NCI-H774 (cell line): ENCODE data around the gene IL36RN.

ENCODE experiments used
- DNase-seq: peaks from one replicate; lab custom pipeline; 2025; lab: John Stamatoyannopoulos, UW

Gene IL36RN

GRCh38 chr2:113058998-113059960 is at the start of gene IL36RN:
TSS of gene IL36RN (plus strand) at chr2:113059198. CDS start at chr2:113059439, 241 bp downstream.
- no peak for DNase-seq

- no peak for DNase-seq
Measured at GRCh38 chr2:113009622-113010021, 49.4 kb upstream of the IL36RN start.

DNA sequence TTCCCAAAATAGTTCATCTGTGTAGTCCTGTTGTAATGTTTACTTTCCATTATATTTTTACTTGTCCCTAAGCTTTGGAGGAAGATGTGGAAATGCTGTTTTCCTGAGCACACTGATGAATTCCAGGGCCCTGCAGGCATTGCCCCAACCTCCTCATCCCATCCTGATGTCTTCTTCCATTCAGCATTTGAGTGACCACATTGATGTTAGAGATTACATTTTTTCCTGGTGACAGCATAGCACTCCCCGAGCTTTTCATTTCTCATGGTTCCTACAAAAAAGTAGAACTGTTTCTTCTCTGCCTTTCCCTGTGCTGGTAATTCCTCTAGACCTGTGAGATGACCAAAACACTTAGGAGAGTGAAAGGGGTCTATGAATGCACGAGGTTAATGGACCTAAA is 48.9 kb upstream of the IL36RN start:
- no peak for DNase-seq

GRCh38 chr2:113011108-113011507 is 47.9 kb upstream of the IL36RN start:
- no peak for DNase-seq

DNA sequence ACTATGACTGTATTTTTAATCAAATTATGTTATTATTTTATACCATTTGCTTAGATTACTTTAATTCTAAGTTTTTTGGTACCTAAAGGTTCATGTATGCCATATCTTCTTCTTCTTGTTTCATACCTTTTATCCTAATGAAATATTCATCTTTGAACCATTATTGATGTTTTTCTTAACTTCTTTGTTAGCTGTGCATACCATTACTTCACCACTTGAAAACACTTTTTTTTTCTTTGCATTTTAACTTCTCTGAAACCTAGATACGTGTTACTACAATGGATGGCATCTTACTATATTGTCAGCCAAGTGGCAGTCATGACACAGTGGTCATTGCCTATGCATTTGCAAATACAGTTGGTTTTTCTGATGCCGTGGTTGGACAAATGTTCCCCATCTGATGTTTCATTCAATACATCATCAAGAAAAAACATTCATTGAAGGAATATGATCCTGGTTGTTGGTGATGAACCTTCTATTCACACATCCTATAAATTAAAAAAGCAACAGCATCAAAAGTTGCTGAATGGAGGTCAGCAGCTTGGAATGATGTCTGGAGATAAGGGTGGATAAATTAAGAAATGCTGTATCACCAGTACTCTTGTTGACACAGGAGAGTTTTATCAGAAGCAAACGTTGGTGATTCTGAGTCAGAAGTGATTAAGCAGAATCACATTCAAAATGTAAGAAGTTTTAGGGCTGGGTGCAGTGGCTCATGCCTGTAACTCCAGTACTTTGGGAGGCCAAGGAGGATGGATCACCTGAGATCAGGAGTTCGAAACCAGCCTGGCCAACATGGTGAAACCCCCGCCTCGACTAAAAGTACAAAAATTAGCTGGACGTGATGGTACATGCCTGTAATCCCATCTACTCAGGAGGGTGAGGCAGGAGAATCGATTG is 46.3 kb upstream of the IL36RN start:
- DNase-seq: no peak

DNA sequence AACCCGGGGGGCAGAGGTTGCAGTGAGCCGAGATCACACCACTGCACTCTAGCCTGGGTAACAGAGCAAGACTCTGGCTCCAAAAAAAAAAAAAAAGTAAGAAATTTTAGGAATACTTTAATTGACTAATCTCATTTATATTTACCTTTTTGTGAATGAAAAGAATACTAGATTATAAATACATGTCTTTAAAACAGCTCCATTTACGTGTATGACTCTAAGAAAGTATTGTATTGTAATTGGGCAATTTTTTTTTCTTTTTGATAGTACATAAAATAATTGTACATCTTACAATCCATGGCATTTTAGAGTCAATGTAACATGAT is 45.7 kb upstream of the IL36RN start:
- no peak for DNase-seq

- no peak for DNase-seq
Measured at GRCh38 chr2:113014067-113014466, 44.9 kb upstream of the IL36RN start.

DNA sequence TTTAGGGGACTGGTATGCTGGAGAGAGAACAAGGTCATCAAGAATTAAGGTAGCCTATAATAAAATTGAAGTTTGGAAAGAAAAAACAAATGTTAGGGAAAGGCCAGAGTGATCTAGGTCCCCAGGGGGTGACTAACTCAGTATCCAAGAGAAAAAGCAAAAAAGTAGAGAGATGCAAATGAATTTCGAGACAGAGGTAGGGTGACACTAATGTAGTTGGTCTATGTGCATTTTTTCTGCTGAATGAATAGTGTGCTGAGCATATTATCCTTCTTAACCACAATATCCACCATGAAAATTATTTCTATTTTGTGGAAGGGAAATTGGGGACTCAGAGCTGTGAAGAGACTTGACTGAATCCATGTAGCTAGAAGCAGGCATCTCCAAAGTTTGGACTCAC is 44.0 kb upstream of the IL36RN start:
- no peak for DNase-seq

- no peak for DNase-seq
Measured at GRCh38 chr2:113015655-113016054, 43.3 kb upstream of the IL36RN start.

DNA sequence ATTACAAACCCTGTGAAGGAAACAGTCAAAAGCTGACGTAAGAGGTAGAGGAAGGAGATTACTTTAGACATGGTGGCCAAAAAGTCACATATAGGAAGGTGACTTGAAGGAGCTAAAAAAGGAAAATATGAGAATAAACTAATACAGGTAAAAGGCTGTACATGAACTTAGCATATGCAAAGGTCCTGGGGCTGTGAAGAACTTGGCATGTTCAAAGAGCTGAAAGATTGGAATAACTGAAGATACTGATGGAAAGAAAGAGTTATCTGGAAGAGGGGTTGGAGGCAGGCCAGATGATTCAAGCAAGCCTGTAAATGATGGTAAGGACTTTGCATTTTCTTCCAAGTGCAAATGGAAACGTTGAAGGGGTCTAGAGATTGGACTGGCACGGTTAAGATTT is 40.5 kb upstream of the IL36RN start:
- no peak for DNase-seq

DNA sequence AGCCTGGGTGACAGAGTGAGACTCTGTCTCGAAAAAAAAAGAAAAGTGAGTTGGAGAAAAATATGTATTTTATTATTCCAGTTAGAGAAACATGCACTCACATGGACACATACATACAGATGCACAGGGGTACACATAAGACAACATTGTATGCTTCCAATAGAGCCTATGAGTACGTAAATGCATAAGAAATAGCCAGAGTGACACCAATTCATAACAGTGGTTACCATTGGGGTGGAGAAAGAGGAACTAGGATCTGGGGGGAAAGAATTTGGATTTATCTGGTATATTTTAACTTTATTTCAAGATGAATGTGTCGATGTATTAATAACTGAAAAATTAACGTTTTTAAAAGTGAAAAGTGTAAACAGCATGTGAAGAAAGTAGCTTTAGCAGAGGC is 37.7 kb upstream of the IL36RN start:
- DNase-seq: no peak

DNA sequence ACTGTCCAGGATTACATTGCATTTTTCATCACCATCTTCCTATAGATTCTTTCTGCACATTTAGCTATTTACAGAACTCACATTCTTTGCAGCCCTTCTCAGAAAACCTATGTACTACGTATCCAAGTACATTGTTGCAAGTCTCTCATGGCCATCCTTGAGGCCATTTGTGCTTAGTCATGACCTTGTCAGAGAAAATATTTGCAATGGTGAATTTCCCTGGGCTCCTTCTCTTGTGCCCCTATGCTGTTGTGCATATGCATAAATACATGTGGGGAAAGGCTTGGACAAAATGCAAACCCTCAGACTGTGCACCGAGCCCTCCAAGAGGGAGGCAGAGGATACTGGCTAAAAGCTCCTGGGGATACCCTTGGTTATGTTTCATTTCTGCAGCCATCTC is 34.2 kb upstream of the IL36RN start:
- no peak for DNase-seq

GRCh38 chr2:113025737-113026136 is 33.3 kb upstream of the IL36RN start:
- DNase-seq: no peak

DNA sequence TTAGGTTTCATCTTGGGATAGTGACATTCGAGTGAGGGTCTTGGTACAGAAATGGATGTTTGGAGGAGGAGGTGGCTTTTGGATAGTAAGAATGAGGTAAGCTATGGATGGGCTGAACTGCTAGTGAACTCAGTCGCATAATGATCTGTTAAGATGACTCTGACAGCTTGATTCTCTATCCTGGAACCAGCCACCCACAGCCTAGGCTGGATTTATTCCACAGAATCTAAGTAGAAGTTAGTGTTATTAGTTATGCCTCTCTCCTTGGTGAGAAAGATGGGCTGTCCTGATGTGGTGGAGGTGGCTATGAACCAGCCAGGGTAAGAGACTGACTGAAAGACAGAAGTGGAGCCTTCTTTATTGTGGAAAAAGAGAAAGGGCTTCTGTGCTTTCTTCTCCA is 31.3 kb upstream of the IL36RN start:
- no peak for DNase-seq

DNA sequence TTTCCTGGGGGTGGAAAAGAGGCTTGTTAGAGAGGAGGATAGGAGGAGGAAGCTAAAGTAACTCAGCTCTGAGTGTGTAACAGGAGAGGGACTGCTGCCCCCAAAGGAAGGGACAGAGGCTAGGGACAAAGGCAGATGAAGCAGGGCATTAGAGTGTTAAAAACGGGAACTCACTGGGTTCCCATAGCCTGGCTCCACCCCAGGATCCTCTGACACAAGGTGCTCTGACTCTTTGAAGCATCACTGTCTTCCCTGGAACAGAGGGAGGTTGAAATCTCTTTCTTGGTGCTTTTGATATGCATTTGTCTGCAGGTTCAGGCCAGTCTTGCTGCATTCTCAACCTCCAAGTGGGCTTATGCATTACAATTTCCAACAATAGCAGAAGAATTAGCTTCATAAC is 30.9 kb upstream of the IL36RN start:
- DNase-seq: no peak

DNA sequence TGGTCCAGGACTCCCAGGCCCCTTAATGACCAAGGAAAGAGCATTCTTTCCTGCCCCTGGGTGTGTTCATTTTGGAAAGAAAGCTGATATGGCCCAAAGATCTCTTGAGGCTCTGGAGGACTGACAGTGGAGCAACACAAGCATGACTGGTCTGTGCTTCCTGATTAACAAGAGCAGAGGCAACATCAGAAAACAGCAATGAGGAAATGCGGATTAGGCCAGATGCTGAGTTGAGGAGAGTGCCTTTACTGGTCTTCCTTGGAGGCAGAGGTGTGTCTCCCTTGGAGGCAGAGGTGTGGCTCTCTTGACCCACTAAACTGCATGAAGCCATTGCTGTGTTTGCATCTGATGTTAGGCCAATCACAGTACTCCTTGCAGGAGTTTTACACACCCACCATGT is 26.3 kb upstream of the IL36RN start:
- no peak for DNase-seq

DNA sequence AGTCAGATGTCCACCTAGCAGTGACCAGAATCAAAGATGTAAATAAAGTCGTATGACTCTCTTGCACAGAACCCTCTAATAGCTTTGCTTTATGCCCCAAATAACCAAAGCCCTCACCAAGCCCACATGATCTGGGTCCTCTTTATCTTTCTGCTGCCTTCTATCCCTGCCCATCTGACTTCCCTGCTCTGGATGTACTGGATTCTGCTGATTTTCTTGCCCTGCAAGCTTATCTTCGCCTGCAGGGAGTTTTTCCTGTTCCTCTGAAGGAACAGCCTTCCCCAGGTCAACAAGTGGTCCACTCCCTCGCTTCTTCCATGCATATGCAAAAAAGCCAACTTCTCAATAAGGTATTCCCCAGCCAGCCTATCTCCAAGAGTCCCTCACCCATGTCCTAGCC is 25.0 kb upstream of the IL36RN start:
- no peak for DNase-seq

DNA sequence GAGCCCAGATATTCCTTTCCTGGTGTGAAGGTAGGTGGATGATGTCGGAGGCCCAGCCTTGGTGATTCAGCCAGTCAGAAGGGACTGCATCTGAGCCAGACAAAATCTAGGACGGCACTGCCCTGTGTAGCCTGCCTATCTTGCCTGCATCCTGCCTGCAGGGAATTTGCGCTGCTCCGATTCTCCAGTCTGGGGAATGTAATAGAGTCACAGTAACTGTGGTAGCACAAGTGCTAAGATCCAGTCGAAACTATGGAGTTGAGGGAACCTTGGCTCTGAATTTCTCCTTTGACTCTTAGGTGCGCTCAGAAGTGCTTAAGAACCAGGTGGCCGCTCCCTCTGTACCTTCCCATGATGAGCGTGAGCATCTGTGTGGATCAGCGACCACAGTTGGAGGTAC is 22.2 kb upstream of the IL36RN start:
- DNase-seq: no peak

- no peak for DNase-seq
Measured at GRCh38 chr2:113038291-113038690, 20.7 kb upstream of the IL36RN start.

DNA sequence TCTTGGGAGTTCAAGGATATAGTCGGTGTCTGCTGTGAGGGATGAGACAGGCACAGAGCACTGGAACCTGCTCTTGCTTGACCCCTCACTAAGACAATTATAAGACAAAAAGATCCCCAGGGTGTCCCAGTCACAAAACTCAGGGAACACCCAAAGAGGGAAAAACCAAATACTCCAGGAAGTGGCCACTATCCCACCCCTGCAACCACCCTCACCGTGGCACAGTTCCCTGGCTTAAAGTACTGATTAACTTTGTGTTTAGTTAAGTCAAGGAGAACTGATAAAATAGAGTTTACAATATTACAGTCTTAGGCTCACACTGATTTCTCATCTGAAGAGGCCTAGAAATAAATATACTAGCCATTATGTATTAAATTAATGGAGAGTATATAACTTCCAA is 19.8 kb upstream of the IL36RN start:
- no peak for DNase-seq

GRCh38 chr2:113039719-113040118 is 19.3 kb upstream of the IL36RN start:
- no peak for DNase-seq

GRCh38 chr2:113041871-113042270 is 17.1 kb upstream of the IL36RN start:
- DNase-seq: no peak

DNA sequence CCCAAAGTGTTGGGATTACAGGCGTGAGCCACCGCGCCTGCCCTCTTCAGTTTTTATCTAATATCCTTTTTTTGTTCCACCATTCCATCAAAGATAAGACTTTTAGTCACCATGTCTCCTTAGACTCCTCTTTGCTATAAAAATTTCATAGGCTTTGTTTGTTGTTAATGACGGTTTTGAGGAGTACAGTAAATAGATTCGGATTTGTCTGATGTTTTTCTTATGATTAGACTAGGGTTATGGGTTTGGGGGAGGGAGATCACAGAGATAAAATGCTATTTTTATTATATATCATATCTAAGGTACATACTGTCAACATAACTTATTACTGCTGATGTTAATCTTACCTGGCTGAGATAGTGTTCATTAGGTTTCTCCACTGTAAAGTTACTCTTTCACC is 12.5 kb upstream of the IL36RN start:
- DNase-seq: no peak
